HG03565 (cell line): Measurements from ENCODE around the gene ARL15.
A peak's percentile ranks its signal among the peaks of the same experiment; 100 is the strongest.

Experiments
- ATAC-seq: cut with Tn5 transposase; IDR thresholded peaks from one replicate; pipeline ENCODE4 v1.9.1; 2021; ENCODE audit warnings: mild to moderate bottlenecking, moderate library complexity; ENCODE audit not compliant: unreplicated experiment

Gene ARL15

DNA sequence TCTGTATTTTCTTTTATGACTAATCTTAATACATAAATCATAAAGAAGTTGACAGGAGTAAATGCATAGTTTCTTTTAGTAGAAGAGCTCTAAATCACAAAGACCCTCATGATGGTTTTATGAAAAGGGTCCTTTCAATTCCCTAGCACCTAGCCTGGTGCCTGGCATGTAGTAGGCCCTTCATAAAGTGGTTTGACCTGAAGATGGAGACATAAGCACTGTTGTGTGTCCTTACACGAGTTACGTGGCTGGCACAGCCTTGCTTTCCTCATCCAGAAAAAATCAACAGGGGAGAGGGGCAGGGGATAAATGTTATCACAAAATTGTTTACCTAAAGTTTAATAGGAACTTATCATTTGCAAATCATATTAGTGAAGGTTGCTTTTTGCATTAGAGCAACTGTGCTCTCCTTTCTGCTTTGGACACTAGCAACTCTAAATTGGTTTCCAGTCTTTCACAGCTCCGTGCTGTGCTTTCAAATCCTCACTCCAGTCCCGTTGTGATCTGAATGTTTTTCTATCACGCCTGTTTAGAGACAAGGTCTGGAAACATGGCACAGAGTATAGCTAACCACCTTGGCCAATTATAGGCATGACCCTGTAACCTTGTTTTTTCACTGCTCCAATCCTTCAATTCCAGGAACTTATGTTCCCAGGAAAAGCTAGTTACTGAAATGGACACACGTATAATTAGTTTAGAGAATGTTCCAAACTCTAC is 55.7 kb downstream of the ARL15 start:
- no peak for ATAC-seq

DNA sequence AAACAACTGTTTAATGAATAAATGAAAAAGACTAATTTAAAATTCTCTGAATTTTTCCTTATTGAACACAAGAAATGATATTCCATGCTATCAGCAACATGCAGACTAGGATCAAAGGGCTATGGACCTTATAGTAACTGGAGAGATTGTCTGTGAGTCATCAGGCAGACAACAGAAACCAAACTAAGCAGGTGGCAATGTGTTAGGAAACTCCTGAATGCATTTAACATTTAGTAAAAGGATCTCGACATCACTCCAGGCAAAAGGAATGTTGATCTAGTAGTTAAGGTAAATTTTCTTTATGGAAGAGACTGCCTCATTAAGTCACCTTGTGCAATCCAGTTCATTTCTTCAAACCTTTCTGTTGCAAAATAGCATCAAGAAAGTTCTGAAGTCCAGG is 58.4 kb downstream of the ARL15 start:
- ATAC-seq: no peak

DNA sequence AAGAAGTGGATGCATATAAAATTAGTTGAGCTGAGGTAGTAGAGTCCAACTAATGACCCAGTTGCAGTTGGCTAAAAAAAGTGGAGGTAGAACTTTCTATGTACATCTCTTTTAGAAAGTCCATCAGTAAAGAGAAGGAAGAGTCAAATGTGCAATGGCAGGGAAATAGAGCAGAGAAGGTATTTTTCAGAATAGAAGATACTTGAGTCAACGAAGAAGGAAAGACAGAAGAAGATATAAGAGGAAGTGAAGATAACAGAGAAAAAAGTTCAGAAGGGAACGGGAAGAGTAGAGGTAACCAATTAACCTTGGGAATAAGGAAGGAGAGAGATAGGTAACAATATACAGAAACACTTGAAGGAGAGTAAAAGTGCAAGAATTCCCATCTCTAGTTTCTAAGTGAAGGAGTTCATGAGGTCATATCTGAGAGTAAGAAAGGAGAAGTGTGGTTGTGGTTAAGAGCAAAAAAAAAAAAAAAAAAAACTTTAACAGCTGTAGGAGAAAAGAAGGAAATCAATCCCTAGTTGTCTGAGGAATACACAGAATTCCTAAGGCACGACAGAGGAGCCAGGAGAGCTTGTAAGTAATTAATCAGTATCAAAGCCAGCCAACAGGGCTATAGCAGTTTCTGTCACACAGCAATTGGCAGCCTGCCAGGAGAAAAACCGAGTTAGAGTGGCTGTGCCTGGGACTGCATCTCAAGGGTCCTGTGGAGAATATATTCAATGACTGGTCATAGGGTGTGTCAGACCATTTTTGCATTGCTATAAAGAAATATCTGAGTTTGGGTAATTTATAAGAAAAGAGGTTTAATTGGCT is 61.0 kb downstream of the ARL15 start:
- no peak for ATAC-seq

GRCh38 chr5:54247226-54247625 is 63.1 kb downstream of the ARL15 start:
- ATAC-seq: no peak

DNA sequence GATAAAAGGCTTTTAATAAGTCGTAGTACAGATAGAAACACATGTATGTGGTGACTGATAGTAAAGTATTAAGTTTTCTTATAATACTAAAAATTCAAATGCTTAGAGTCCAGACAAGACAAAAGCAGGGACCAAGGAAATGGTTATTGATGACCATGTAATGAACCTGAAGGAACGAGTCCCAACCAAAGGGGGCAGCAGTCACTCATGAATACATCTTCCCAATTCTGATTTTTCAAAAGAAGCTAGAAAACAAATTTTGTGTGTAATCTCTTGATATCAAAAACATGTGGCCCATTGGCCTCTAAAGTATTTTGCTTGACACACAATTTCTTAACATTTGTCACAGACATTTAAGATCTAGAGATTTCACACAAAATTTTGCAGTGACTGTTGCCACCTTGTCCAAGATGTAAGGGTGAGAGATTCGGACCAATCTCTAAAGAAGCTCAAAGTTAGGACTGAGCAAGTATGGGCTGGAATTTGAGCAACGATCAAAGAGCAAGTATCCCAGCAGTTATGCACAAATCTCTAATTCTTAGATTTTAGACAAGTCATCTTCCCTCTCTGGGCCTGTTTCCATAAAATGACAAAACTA is 66.8 kb downstream of the ARL15 start:
- ATAC-seq: no peak

GRCh38 chr5:54242297-54242696 is 68.1 kb downstream of the ARL15 start:
- no peak for ATAC-seq

- ATAC-seq: no peak
Observed at GRCh38 chr5:54234304-54234933, 76.0 kb downstream of the ARL15 start.

DNA sequence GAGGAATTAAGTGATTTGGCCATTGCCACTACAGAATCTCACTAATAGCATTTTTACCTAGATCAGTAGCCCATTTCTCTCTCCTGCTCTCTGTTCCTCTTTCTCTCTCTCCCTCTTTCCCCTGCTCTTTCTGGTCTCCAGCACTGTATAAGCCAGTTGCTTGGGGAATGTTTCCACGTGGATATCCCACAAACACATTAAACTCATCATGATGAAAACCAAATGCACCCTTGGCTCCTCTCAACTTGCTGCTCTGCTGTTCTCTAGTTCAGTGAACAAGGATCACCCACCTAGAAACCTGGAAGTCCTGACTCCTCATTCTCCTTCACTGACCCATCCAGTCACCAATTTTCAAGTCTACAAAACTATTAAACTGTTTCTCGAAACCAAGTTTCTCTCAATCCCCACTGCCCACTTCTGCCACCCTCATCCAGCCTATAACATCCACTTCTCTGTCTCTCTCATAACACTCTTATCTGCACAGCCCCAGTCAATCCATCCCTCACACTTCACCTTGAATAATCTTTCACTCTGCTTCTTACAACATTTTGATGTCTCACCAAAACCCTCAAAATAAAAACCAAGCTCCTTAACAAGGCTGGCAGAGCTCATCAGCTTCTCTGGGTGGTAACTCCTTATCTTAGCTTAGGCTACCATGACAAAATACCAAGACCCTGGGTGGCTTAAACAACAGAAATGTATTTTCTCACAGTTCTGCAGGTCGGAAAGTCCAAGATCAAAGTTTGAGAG is 79.3 kb downstream of the ARL15 start:
- ATAC-seq: no peak

DNA sequence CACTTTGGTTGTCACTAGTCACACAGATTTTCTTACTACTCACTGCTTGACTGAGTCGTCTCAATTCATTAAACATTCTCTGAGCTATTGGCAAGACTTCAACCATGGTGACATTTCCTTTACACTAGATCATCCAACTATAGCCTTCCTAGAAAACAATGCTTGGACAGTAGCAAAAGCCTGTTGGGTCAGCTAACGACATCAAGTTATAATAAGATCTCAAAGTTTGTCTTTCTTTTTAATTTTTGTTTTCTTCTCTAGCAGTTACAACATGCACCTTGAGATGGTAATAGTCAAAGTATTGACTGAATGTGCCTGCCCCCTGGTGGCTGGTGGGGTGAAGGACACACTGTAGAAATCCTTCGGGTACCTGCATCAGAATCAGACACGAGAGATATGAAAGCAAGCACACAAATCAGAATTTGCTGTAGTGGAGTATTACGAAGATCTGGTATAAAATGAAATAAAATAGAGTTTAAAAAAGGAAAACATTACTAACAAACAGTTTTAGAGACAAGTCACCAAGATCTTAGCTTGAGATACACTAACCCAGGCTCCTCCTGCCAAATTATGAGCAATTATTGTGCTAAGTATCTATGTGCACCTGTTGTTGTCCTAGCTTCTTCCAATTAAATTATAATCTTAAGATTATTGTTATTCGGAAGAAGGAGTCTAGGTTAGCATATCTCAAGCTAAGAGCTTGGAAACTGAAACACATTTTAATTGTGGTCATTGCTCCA is 81.2 kb downstream of the ARL15 start:
- ATAC-seq: peak; percentile 97

- no peak for ATAC-seq
Observed at GRCh38 chr5:54227759-54228158, 82.6 kb downstream of the ARL15 start.

- ATAC-seq: no peak
Observed at GRCh38 chr5:54227109-54227508, 83.3 kb downstream of the ARL15 start.

DNA sequence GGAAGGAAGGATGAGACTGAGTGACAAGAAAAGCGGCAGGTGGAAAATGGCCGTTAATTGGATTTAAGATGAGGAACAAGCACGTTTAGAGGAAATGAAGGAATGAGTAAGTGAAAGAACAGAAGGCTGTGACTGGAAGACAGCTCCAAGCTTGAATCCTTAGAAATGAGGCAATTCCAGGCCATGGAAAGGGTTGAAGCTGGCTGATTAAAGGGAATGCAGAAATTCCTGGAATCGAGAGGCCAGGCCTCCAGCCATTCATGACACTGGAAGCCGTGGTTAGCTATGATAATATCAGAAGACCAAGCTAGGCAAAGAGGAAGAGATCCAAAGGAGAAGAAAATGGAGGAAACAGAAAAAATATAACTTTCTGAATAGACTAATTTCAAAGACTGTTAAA is 84.2 kb downstream of the ARL15 start:
- ATAC-seq: no peak

GRCh38 chr5:54224103-54224826 is 86.1 kb downstream of the ARL15 start:
- no peak for ATAC-seq

GRCh38 chr5:54222336-54222735 is 88.0 kb downstream of the ARL15 start:
- ATAC-seq: no peak

DNA sequence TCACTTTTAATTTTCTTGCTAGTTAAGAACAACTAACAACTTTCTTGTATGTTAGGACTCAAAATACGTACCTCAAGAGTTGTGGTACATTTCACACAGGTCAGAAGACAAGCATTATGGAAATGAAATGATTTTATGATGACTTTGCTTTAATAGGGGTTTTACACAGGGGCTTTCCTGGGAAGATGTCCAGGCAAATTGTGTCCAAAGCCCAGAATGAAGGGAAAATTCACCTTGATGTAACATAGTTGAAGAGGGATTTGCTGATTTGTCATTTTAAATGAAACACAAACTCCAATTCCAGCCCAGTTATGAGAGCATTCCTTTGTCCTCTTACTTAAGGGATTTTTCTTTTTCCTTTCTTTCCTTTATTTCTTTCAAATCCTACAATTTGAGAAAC is 89.2 kb downstream of the ARL15 start:
- ATAC-seq: no peak

DNA sequence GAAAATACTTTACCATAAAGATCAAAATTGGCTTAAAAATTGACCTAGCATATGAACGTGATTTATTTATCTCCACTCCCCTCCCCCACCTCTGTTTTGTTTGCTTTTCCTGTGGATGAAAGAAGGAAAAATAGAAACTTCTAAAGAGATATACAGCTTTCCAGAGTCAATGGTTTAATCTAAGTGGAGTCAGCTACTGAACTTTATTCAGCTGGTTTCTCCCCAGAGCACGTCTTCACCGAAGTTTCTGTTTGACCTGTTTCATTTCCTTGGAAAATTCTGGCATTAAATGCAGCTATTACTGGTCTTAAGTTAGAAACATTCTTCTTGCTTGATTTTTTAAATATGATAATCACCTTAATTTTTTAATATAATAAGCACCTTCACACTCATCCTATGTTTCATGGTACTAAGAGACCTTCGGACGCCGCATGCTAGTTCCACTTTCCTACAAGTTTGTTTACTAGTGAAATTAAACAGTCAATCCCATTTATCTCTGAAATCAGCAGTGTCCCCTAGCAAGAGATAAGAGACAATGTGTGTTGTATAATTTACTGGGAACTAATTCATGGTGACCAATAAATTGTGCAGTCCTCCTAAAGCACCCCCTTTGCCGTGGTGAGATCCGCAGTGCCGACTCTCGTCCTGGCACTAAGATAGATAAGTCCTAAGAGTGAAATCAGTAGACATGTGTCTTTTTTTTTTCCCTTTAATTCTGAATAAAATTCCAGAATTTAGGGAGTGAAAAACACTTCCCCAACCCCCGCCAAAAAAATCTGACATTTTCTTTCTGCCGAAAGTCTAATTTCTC is 89.9 kb downstream of the ARL15 start:
- no peak for ATAC-seq

GRCh38 chr5:54217826-54218503 is 92.4 kb downstream of the ARL15 start:
- peak; percentile 78 for ATAC-seq

- no peak for ATAC-seq
Observed at GRCh38 chr5:54215233-54215736, 95.1 kb downstream of the ARL15 start.
